ENCODE results near the gene CCNL1. TPM values are rescaled to one million over a fixed set of nuclear protein-coding genes. Genes with fewer than 3 reads are reported as not detected.

CCNL1 gene
- total and polyA plus RNA-seq, 7 experiments from 2014 or later = 65.4 to 1,170 (median 353) TPM

- Mint-ChIP-seq H3K27ac (peak overlapping the region; percentile 16 to 98 (median 80)), H3K4me1 (peaks cover 41 to 76% (median 73%) of the 10 kb centered on the region in 7 donors), H3K27me3 (no peaks in the 10 kb centered on the region), H3K9me3 (peaks cover 0 to 5% (median 0%) of the 10 kb centered on the region in 11 donors), H3K36me3 (peaks cover 20 to 72% (median 55%) of the 10 kb centered on the region in 5 donors), H3K4me3 (peak overlapping the region; percentile 56 to 97 (median 90))
- Histone ChIP-seq H3K4me3 (ENCODE audit: low read length) (peak overlapping the region; percentile 7), H3K9me3 (ENCODE audit: control insufficient read depth in 2 of 3, low read length in 3 of 3) (no peaks in the 10 kb centered on the region), H3K27me3 (ENCODE audit: control insufficient read depth in 2 of 2, insufficient read depth in 2 of 2, low read length in 2 of 2) (no peaks in the 10 kb centered on the region), H3K27ac (ENCODE audit: low read depth, low read length) (peak overlapping the region; percentile 50), H3K36me3 (ENCODE audit: control insufficient read depth in 2 of 3, insufficient read depth in 3 of 3, low read length in 3 of 3) (peaks cover 53 to 82% (median 77%) of the 10 kb centered on the region in 3 experiments), H3K4me1 (ENCODE audit: control insufficient read depth in 2 of 2, insufficient read depth in 2 of 2, low read length in 2 of 2) (peaks cover 46 to 57% of the 10 kb centered on the region in 2 donors)
- CTCF ChIA-PET = interaction anchor here (0.5 to 1.5 kb wide), 3 partner anchors 17 to 532 kb away, joined by 3 to 5 read pairs (median 4); no protein-coding TSS in a partner anchor
- intact Hi-C loops (cut with micrococcal nuclease) = no loop called here
- DNase-seq (no peak), ATAC-seq (no peak)
- POLR2A ChIA-PET = interaction anchor here (0.7 to 3.2 kb wide), 2 partner anchors 20 to 478 kb away, joined by 3 to 48 read pairs; no protein-coding TSS in a partner anchor
Observed at GRCh38 chr3:157154563-157155330, 5.2 kb downstream of the CCNL1 start.

DNA sequence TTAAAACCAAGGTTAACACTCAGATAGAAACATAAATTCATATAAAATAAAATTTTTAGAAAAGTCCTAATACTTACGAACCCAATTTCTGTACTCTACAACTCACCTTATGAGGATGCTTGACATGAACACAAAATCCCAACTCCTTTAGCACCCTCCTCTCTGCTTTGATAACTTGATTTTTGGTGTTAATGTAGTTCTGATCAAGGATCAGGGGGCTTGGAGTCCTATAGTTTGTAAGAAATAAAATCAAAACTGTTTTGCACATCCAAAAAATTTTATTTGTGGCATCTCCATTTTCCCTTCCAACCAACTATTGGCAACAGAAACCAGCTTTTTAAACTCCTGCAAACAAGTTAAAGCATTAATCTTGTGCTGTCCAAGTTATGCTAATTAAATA lies 7.0 kb downstream of the CCNL1 start:
- intact Hi-C loops (cut with micrococcal nuclease) = no loop called here
- H3K4me1 Mint-ChIP-seq = peaks cover 33 to 71% (median 67%) of the 10 kb centered on the region in 7 donors
- H3K27ac Mint-ChIP-seq = peak overlapping the region in 4 of 9 donors; percentile 19 to 63 (median 22)
- no peak overlapping the region for H3K27ac ChIP-seq (ENCODE audit: low read depth, low read length)
- DNase-seq = no peak
- POLR2A ChIA-PET = interaction anchor here (0.7 to 0.8 kb wide), 2 partner anchors 15 to 22 kb away, joined by 3 read pairs; no protein-coding TSS in a partner anchor
- no peaks in the 10 kb centered on the region for H3K27me3 Mint-ChIP-seq
- H3K36me3 Mint-ChIP-seq = peaks cover 12 to 76% (median 51%) of the 10 kb centered on the region in 5 donors
- CTCF ChIA-PET = interaction anchor here (1.6 kb wide), 1 partner anchor 14 kb away, joined by 5 read pairs; no protein-coding TSS in a partner anchor
- H3K4me1 ChIP-seq (ENCODE audit: control insufficient read depth in 2 of 2, insufficient read depth in 2 of 2, low read length in 2 of 2) = peaks cover 35 to 47% of the 10 kb centered on the region in 2 donors
- ATAC-seq = no peak
- peaks cover 66 to 89% (median 83%) of the 10 kb centered on the region in 3 experiments for H3K36me3 ChIP-seq (ENCODE audit: control insufficient read depth in 2 of 3, insufficient read depth in 3 of 3, low read length in 3 of 3)
- H3K4me3 Mint-ChIP-seq = peak overlapping the region in 1 of 10 donors; percentile 1
- H3K27me3 ChIP-seq (ENCODE audit: control insufficient read depth in 2 of 2, insufficient read depth in 2 of 2, low read length in 2 of 2) = no peaks in the 10 kb centered on the region
- H3K9me3 ChIP-seq (ENCODE audit: control insufficient read depth in 2 of 3, low read length in 3 of 3) = no peaks in the 10 kb centered on the region
- H3K4me3 ChIP-seq (ENCODE audit: low read length) = no peak overlapping the region
- no peaks in the 10 kb centered on the region for H3K9me3 Mint-ChIP-seq

DNA sequence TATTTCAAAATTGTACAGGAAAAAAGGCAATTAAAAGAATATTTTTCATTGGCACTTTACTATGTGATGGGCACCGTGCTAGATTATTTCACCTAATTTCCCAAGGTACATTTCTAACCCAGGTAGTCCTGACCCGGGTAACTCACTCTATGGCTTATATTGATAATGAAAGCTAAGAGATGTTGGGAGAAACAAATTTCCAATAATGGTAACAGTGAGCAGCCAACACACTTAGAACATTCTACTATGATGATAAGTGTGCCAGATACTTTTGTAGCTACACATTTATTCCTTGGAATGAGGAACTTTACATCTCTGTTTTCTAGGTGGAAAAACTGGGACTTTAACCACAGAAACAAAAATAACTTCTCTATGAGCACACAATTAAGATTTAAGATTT lies 7.5 kb downstream of the CCNL1 start:
- peak overlapping the region in 1 of 9 donors; percentile 8 for H3K27ac Mint-ChIP-seq
- no peaks in the 10 kb centered on the region for H3K27me3 ChIP-seq (ENCODE audit: control insufficient read depth in 2 of 2, insufficient read depth in 2 of 2, low read length in 2 of 2)

DNA sequence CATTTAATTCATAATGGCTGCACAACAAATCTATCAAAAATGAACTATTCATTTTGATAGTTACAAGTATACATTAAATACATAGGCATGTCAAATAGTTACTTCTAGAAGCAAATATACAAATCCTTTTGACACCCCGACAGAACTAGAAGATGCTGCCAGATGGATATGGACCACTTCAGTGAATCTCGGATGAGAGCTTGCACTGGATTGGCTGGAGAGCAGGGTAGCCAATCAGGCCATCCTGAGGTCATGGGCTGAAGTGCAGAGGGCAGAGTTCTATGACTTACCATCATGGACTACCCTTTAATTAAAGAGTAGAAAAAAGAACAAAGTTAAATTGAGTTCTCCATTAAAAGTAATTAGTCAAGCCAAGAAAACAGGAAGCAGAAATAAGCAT lies 8.3 kb downstream of the CCNL1 start:
- Histone ChIP-seq H3K27ac (ENCODE audit: low read depth, low read length) (no peak overlapping the region), H3K9me3 (ENCODE audit: control insufficient read depth in 2 of 3, low read length in 3 of 3) (no peaks in the 10 kb centered on the region), H3K27me3 (ENCODE audit: control insufficient read depth in 2 of 2, insufficient read depth in 2 of 2, low read length in 2 of 2) (no peaks in the 10 kb centered on the region), H3K36me3 (ENCODE audit: control insufficient read depth in 2 of 3, insufficient read depth in 3 of 3, low read length in 3 of 3) (peaks cover 59 to 78% (median 71%) of the 10 kb centered on the region in 3 experiments), H3K4me3 (ENCODE audit: low read length) (no peak overlapping the region), H3K4me1 (ENCODE audit: control insufficient read depth in 2 of 2, insufficient read depth in 2 of 2, low read length in 2 of 2) (peaks cover 22 to 34% of the 10 kb centered on the region in 2 donors)
- Mint-ChIP-seq H3K9me3 (no peaks in the 10 kb centered on the region), H3K27ac (peak overlapping the region in 6 of 9 donors; percentile 2 to 71 (median 38)), H3K4me3 (no peak overlapping the region), H3K4me1 (peaks cover 24 to 64% (median 55%) of the 10 kb centered on the region in 7 donors), H3K36me3 (peaks cover 9 to 63% (median 40%) of the 10 kb centered on the region in 5 donors), H3K27me3 (no peaks in the 10 kb centered on the region)
- DNase-seq = no peak
- intact Hi-C loops (cut with micrococcal nuclease) = loop anchor here in 1 of 2 donors (1.0 kb wide), 1 partner anchor 8 kb away; no protein-coding TSS in a partner anchor
- ChIA-PET POLR2A (interaction anchor here (3.6 to 4.1 kb wide), 2 partner anchors 8 to 23 kb away, joined by 23 to 36 read pairs; partner anchors contain the start of gene CCNL1), CTCF (no interaction called here)
- no peak for ATAC-seq

More for the DNA sequence above, 7.5 kb downstream of the CCNL1 start:
- CTCF ChIA-PET = interaction anchor here (1.6 kb wide), 1 partner anchor 14 kb away, joined by 5 read pairs; no protein-coding TSS in a partner anchor
- POLR2A ChIA-PET = interaction anchor here (0.8 kb wide), 1 partner anchor 15 kb away, joined by 3 read pairs; no protein-coding TSS in a partner anchor
- H3K4me3 ChIP-seq (ENCODE audit: low read length) = no peak overlapping the region
- peaks cover 64 to 86% (median 78%) of the 10 kb centered on the region in 3 experiments for H3K36me3 ChIP-seq (ENCODE audit: control insufficient read depth in 2 of 3, insufficient read depth in 3 of 3, low read length in 3 of 3)
- H3K4me1 Mint-ChIP-seq = peaks cover 28 to 67% (median 62%) of the 10 kb centered on the region in 7 donors
- DNase-seq = no peak
- H3K9me3 ChIP-seq (ENCODE audit: control insufficient read depth in 2 of 3, low read length in 3 of 3) = no peaks in the 10 kb centered on the region
- peaks cover 30 to 42% of the 10 kb centered on the region in 2 donors for H3K4me1 ChIP-seq (ENCODE audit: control insufficient read depth in 2 of 2, insufficient read depth in 2 of 2, low read length in 2 of 2)
- no peak overlapping the region for H3K27ac ChIP-seq (ENCODE audit: low read depth, low read length)
- H3K4me3 Mint-ChIP-seq = no peak overlapping the region
- H3K36me3 Mint-ChIP-seq = peaks cover 9 to 71% (median 46%) of the 10 kb centered on the region in 5 donors
- intact Hi-C loops (cut with micrococcal nuclease) = no loop called here
- no peaks in the 10 kb centered on the region for H3K9me3 Mint-ChIP-seq
- H3K27me3 Mint-ChIP-seq = no peaks in the 10 kb centered on the region
- ATAC-seq = no peak

- Mint-ChIP-seq H3K36me3 (peaks cover 9 to 62% (median 36%) of the 10 kb centered on the region in 5 donors), H3K27ac (peak overlapping the region in 3 of 9 donors; percentile 2 to 71 (median 25)), H3K9me3 (peaks cover 0 to 2% (median 0%) of the 10 kb centered on the region in 11 donors), H3K4me1 (peaks cover 19 to 61% (median 52%) of the 10 kb centered on the region in 7 donors), H3K27me3 (no peaks in the 10 kb centered on the region), H3K4me3 (no peak overlapping the region)
- ChIA-PET POLR2A (interaction anchor here (0.9 to 4.1 kb wide), 3 partner anchors 9 to 23 kb away, joined by 3 to 36 read pairs (median 23); partner anchors contain the start of gene CCNL1), CTCF (no interaction called here)
- ATAC-seq (no peak), DNase-seq (no peak)
- Histone ChIP-seq H3K9me3 (ENCODE audit: control insufficient read depth in 2 of 3, low read length in 3 of 3) (no peaks in the 10 kb centered on the region), H3K27ac (ENCODE audit: low read depth, low read length) (no peak overlapping the region), H3K27me3 (ENCODE audit: control insufficient read depth in 2 of 2, insufficient read depth in 2 of 2, low read length in 2 of 2) (no peaks in the 10 kb centered on the region), H3K4me1 (ENCODE audit: control insufficient read depth in 2 of 2, insufficient read depth in 2 of 2, low read length in 2 of 2) (peaks cover 17 to 30% of the 10 kb centered on the region in 2 donors), H3K4me3 (ENCODE audit: low read length) (no peak overlapping the region), H3K36me3 (ENCODE audit: control insufficient read depth in 2 of 3, insufficient read depth in 3 of 3, low read length in 3 of 3) (peaks cover 54 to 76% (median 68%) of the 10 kb centered on the region in 3 experiments)
- intact Hi-C loops (cut with micrococcal nuclease) = loop anchor here in 1 of 2 donors (1.0 kb wide), 1 partner anchor 8 kb away; no protein-coding TSS in a partner anchor
Observed at GRCh38 chr3:157151151-157151550, 8.8 kb downstream of the CCNL1 start.

GRCh38 chr3:157149136-157149696 lies 10.7 kb downstream of the CCNL1 start:
- no peaks in the 10 kb centered on the region for H3K27me3 Mint-ChIP-seq
- Histone ChIP-seq H3K9me3 (ENCODE audit: control insufficient read depth in 2 of 3, low read length in 3 of 3) (no peaks in the 10 kb centered on the region), H3K27me3 (ENCODE audit: control insufficient read depth in 2 of 2, insufficient read depth in 2 of 2, low read length in 2 of 2) (no peaks in the 10 kb centered on the region), H3K4me3 (ENCODE audit: low read length) (no peak overlapping the region), H3K36me3 (ENCODE audit: control insufficient read depth in 2 of 3, insufficient read depth in 3 of 3, low read length in 3 of 3) (peaks cover 53 to 80% (median 67%) of the 10 kb centered on the region in 3 experiments), H3K27ac (ENCODE audit: low read depth, low read length) (peak overlapping the region; percentile 11), H3K4me1 (ENCODE audit: control insufficient read depth in 2 of 2, insufficient read depth in 2 of 2, low read length in 2 of 2) (peaks cover 0 to 10% of the 10 kb centered on the region in 2 donors)
- POLR2A ChIA-PET = interaction anchor here (3.6 to 4.1 kb wide), 2 partner anchors 11 to 25 kb away, joined by 23 to 36 read pairs; partner anchors contain the start of gene CCNL1
- no peak for ATAC-seq
- peaks cover 6 to 50% (median 38%) of the 10 kb centered on the region in 7 donors for H3K4me1 Mint-ChIP-seq
- DNase-seq = no peak
- H3K4me3 Mint-ChIP-seq = peak overlapping the region in 1 of 10 donors; percentile 20
- H3K36me3 Mint-ChIP-seq = peaks cover 3 to 59% (median 35%) of the 10 kb centered on the region in 5 donors
- peak overlapping the region in 3 of 9 donors; percentile 32 to 82 (median 51) for H3K27ac Mint-ChIP-seq
- CTCF ChIA-PET = interaction anchor here (0.6 to 2.2 kb wide), 2 partner anchors 12 to 22 kb away, joined by 3 to 6 read pairs; no protein-coding TSS in a partner anchor
- intact Hi-C loops (cut with micrococcal nuclease) = no loop called here
- peaks cover 0 to 2% (median 0%) of the 10 kb centered on the region in 11 donors for H3K9me3 Mint-ChIP-seq
